Mesenchymal stem cell (in vitro differentiated cells and primary cell): ENCODE measurements around the gene POU2AF1.

ENCODE experiments used
- DNase-seq: peaks from one replicate; pipeline ENCODE4 v3.0.0-alpha.2; 2013
- H2AFZ ChIP-seq: one replicate; pipeline ENCODE4 v1.6.1; 2013; ENCODE audit warnings: low read depth, mild to moderate bottlenecking, control low read depth, inconsistent platforms, low read length, moderate library complexity
- H2AK5ac ChIP-seq: 2 replicates; pipeline ENCODE4 v1.6.1; 2013; ENCODE audit warnings: low read length, moderate library complexity, mild to moderate bottlenecking, inconsistent platforms; ENCODE audit not compliant: severe bottlenecking
- H2BK120ac ChIP-seq: one replicate; pipeline ENCODE4 v1.6.1; 2013; ENCODE audit warnings: low read depth, mild to moderate bottlenecking, inconsistent platforms, low read length, moderate library complexity
- H2BK12ac ChIP-seq, 2 experiments: one replicate each; pipeline ENCODE4 v1.6.1; 2013; ENCODE audit warnings: inconsistent platforms in 2 of 2, low read length in 2 of 2, mild to moderate bottlenecking in 2 of 2, moderate library complexity in 2 of 2, control low read depth in 1 of 2
- H2BK15ac ChIP-seq: one replicate; pipeline ENCODE4 v1.6.1; 2013; ENCODE audit warnings: mild to moderate bottlenecking, low read depth, inconsistent platforms; ENCODE audit not compliant: poor library complexity, severe bottlenecking
- H2BK5ac ChIP-seq: 2 replicates; pipeline ENCODE4 v1.6.1; 2013; ENCODE audit warnings: low read depth, mild to moderate bottlenecking, low read length, control low read depth, inconsistent platforms; ENCODE audit not compliant: poor library complexity, severe bottlenecking
- H3K14ac ChIP-seq, 2 experiments: one replicate each; pipeline ENCODE4 v1.6.1; 2013; ENCODE audit warnings: inconsistent platforms in 2 of 2, low read length in 2 of 2, control low read depth in 1 of 2, mild to moderate bottlenecking in 1 of 2, moderate library complexity in 1 of 2
- H3K18ac ChIP-seq, 2 experiments: one replicate each; pipeline ENCODE4 v1.6.1; 2013; ENCODE audit warnings: inconsistent platforms in 2 of 2, low read length in 2 of 2, control low read depth in 1 of 2, low read depth in 1 of 2, mild to moderate bottlenecking in 1 of 2
- H3K23ac ChIP-seq, 2 experiments: one replicate each; pipeline ENCODE4 v1.6.1; 2013; ENCODE audit warnings: inconsistent platforms in 2 of 2, low read length in 2 of 2, mild to moderate bottlenecking in 2 of 2, moderate library complexity in 2 of 2, control low read depth in 1 of 2
- H3K27ac ChIP-seq: 2 replicates; pipeline ENCODE4 v1.5.1; 2013; ENCODE audit warnings: mild to moderate bottlenecking, moderate library complexity, low read length, control low read depth, inconsistent platforms; ENCODE audit not compliant: poor library complexity, severe bottlenecking
- H3K27me3 ChIP-seq, 2 experiments: 2 replicates each; pipeline versions ENCODE4 v1.6.1 to v1.7.0; 2013; ENCODE audit warnings: low read length in 2 of 2, mild to moderate bottlenecking in 2 of 2, moderate library complexity in 2 of 2, control low read depth in 1 of 2, inconsistent platforms in 1 of 2; ENCODE audit not compliant: control insufficient read depth in 1 of 2, insufficient read depth in 1 of 2
- H3K36me3 ChIP-seq, 2 experiments: 2 replicates each; pipeline versions ENCODE4 v1.6.1 to v1.7.0; 2013; ENCODE audit warnings: low read length in 2 of 2, control low read depth in 1 of 2, inconsistent platforms in 1 of 2, low read depth in 1 of 2, mild to moderate bottlenecking in 1 of 2; ENCODE audit not compliant: insufficient read depth in 2 of 2, control insufficient read depth in 1 of 2
- H3K4ac ChIP-seq, 2 experiments: one replicate each; pipeline ENCODE4 v1.6.1; 2013; ENCODE audit warnings: inconsistent platforms in 2 of 2, low read length in 2 of 2, mild to moderate bottlenecking in 2 of 2, moderate library complexity in 2 of 2, control low read depth in 1 of 2, low read depth in 1 of 2
- H3K4me1 ChIP-seq: 2 replicates; pipeline ENCODE4 v1.6.1; 2013; ENCODE audit warnings: low read depth, low read length, control low read depth; ENCODE audit not compliant: control insufficient read depth, insufficient read depth
- H3K4me2 ChIP-seq: 2 replicates; pipeline ENCODE4 v1.6.1; 2013; ENCODE audit warnings: low read length, mild to moderate bottlenecking, inconsistent platforms; ENCODE audit not compliant: poor library complexity, severe bottlenecking
- H3K4me3 ChIP-seq, 2 experiments: 2 replicates each; pipeline versions ENCODE4 v1.5.1 to v1.7.0; 2013; ENCODE audit warnings: low read length in 2 of 2, mild to moderate bottlenecking in 2 of 2, control low read depth in 1 of 2, low read depth in 1 of 2; ENCODE audit not compliant: insufficient read depth in 1 of 2
- H3K79me1 ChIP-seq: replicated peaks from 2 replicates; pipeline ENCODE4 v1.6.1; 2013; ENCODE audit warnings: mild to moderate bottlenecking, control low read depth, low read length, inconsistent platforms; ENCODE audit not compliant: poor library complexity, severe bottlenecking
- H3K9ac ChIP-seq: 2 replicates; pipeline ENCODE4 v1.7.0; 2013; ENCODE audit warnings: mild to moderate bottlenecking, low read length, moderate library complexity
- H3K9me3 ChIP-seq: 2 replicates; pipeline ENCODE4 v1.7.0; 2013; ENCODE audit warnings: mild to moderate bottlenecking, low read length; ENCODE audit not compliant: control insufficient read depth
- H4K8ac ChIP-seq: one replicate; pipeline ENCODE4 v1.6.1; 2013; ENCODE audit warnings: inconsistent platforms, mild to moderate bottlenecking, low read length, moderate library complexity
- H4K91ac ChIP-seq: one replicate; pipeline ENCODE4 v1.6.1; 2013; ENCODE audit warnings: mild to moderate bottlenecking, low read length, inconsistent platforms
- WGBS: methylation state at CpG from one replicate; pipeline ENCODE4 v1.1.7; 2013; ENCODE audit warnings: mixed read lengths; 5-methylcytosine and 5-hydroxymethylcytosine counted together

Gene POU2AF1

DNA sequence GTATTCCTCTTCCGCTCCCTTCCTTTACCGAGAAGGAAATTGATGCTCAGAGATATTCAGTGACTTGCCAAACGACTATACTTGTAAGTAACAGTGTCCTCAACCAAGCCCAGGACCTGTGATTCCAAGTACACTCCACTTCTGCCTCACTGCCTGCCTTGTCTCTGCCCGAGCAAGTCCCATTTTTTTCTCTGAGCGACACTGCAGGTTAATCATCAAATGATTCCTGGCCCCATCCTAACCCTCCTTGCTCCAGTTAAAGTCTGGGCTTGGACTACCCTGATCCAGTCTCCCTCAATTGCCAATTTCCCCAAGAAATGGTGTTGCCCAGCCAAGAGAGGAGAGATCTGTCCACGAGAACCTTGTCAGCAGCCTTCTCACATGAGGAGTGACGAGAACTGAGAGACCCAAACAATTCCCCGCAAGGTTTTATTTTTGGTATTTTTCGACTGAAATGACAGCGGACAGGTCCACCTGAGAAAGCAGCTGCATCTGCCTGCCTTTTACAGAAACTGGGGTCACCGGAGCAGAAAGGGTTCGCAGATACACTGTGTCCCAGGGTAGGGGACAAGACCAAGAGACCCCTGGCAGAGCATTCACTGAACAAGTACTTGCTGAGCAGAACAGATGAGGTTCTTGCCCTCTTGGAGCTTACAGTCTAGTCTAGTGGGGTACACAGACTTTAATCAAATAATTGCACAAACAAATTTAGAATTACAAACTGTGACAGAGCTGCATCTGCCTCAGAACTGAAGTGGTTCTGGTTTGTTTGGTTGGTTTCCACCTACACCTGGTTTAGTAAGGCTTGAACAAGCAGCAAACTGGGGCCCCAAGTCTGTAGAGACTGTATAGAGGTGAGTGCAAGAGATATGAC, 11.4 kb downstream of the POU2AF1 start:
- H2AK5ac ChIP-seq = no peak overlapping the region
- H3K4me1 ChIP-seq = no peaks in the 10 kb centered on the region
- no peak overlapping the region for H2BK15ac ChIP-seq
- no peak overlapping the region for H3K14ac ChIP-seq
- DNase-seq = no peak
- no peak overlapping the region for H3K4me2 ChIP-seq
- peaks cover 4 to 93% of the 10 kb centered on the region in 2 experiments for H3K27me3 ChIP-seq
- H3K9me3 ChIP-seq = no peaks in the 10 kb centered on the region
- no peak overlapping the region for H3K4ac ChIP-seq
- no peaks in the 10 kb centered on the region for H3K36me3 ChIP-seq
- 81% methylated on average over 12 of the region's 12 CpGs for WGBS
- H3K23ac ChIP-seq = no peak overlapping the region
- no peak overlapping the region for H2BK12ac ChIP-seq
- no peak overlapping the region for H3K18ac ChIP-seq
- H3K9ac ChIP-seq = no peak overlapping the region
- H3K27ac ChIP-seq = no peak overlapping the region
- H2AFZ ChIP-seq = no peak overlapping the region
- H3K79me1 ChIP-seq = no peaks in the 10 kb centered on the region
- no peak overlapping the region for H2BK120ac ChIP-seq
- H4K91ac ChIP-seq = no peak overlapping the region
- no peak overlapping the region for H4K8ac ChIP-seq
- no peak overlapping the region for H3K4me3 ChIP-seq
- H2BK5ac ChIP-seq = no peak overlapping the region

DNA sequence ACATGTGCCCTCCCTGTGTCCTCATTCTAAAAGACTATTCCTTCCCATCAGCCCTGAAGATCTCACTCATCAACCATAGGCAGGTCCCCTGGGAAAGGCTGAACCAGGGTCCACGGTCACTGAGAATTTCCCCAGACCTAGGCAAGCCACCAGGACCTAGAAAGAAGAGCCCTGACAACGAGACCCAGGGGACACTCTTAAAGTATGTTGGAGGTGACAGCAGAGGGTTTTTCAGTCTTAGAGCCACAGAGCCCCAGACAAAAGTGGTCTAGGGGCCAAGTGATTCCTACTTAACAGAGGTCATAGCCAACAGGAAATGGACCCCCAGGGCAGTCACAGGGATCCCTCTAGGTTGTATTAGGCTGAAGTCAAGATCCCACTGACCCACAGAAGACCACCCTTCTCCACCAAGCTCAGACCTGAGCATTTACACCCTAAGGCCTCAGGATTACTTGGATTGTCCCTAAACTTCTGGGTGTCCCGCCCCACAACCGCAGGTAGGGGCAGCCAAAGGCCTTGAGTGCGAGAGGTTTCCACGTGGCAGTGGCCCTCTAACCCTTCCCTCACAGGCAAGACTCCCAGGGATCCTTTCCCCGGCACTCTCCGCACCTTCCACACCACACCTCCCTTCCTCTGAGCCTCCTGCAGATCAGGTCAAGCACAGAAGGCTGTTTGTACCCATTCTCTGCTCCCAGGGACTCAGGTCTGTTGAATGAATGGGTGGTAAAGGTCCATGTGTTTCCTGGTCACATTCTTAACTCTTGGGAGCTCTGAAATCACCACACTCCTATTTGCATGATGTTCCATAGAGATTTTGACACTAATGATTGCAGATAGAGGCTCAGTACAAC, 12.3 kb downstream of the POU2AF1 start:
- Histone ChIP-seq H3K36me3 (no peaks in the 10 kb centered on the region), H2AFZ (no peak overlapping the region), H3K79me1 (no peaks in the 10 kb centered on the region), H3K9me3 (no peaks in the 10 kb centered on the region), H2AK5ac (no peak overlapping the region), H2BK5ac (no peak overlapping the region), H2BK12ac (no peak overlapping the region), H3K4me1 (no peaks in the 10 kb centered on the region), H3K27me3 (peaks cover 4 to 87% of the 10 kb centered on the region in 2 experiments), H4K91ac (no peak overlapping the region), H2BK120ac (no peak overlapping the region), H4K8ac (no peak overlapping the region), H3K4me3 (no peak overlapping the region), H3K14ac (no peak overlapping the region), H3K27ac (no peak overlapping the region), H3K4me2 (no peak overlapping the region), H3K23ac (no peak overlapping the region), H3K9ac (no peak overlapping the region), H3K4ac (no peak overlapping the region), H2BK15ac (no peak overlapping the region), H3K18ac (no peak overlapping the region)
- DNase-seq = no peak
- 72% methylated on average over 6 of the region's 8 CpGs for WGBS

DNA sequence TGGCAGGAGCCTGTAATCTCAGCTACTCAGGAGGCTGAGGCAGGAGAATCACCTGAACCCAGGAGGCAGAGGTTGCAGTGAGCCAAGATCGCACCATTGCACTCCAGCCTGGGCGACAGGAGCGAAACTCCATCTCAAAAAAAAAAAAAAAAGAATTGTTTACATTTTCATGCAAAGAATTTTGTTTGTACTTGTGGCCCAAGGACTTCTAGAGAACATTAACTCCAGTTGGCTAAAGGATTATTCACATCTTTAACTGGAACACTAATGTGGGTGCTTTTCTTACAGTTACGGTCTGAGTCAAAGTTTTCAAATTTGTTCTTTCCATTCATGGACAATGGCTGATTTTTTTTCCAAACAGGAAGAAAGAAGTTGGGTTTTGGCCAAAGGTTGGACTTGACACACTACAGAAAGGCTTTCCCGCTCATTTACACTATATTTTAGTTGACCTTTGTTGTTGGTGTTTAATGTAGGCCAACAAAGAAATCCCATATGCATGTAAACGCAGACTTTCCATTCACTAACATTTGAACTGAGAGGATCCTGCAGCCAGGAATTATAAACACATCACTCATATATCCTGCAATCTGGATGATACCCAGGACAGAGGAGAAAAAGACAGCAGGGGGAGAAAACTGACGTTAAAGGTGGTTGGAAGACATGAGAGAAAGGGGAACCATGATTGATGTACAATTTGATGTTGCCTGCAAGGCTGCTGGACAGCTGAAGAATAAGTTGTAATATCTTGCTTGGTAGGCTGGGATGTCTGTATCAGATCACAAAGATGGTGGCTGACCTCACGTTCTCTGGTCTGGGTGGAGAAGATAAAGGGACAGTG, 13.1 kb downstream of the POU2AF1 start:
- no peaks in the 10 kb centered on the region for H3K4me1 ChIP-seq
- no peak overlapping the region for H2BK120ac ChIP-seq
- H3K14ac ChIP-seq = no peak overlapping the region
- H2AFZ ChIP-seq = no peak overlapping the region
- H3K9me3 ChIP-seq = no peaks in the 10 kb centered on the region
- no peak overlapping the region for H3K4ac ChIP-seq
- H3K4me3 ChIP-seq = no peak overlapping the region
- no peaks in the 10 kb centered on the region for H3K36me3 ChIP-seq
- H2BK12ac ChIP-seq = no peak overlapping the region
- no peak overlapping the region for H4K8ac ChIP-seq
- no peak for DNase-seq
- H3K27me3 ChIP-seq = peaks cover 4 to 78% of the 10 kb centered on the region in 2 experiments
- no peaks in the 10 kb centered on the region for H3K79me1 ChIP-seq
- H2AK5ac ChIP-seq = no peak overlapping the region
- H3K27ac ChIP-seq = no peak overlapping the region
- no peak overlapping the region for H3K4me2 ChIP-seq
- no peak overlapping the region for H3K23ac ChIP-seq
- no peak overlapping the region for H4K91ac ChIP-seq
- H2BK15ac ChIP-seq = no peak overlapping the region
- H2BK5ac ChIP-seq = no peak overlapping the region
- H3K9ac ChIP-seq = no peak overlapping the region
- H3K18ac ChIP-seq = no peak overlapping the region
- WGBS = 91% methylated on average over 3 of the region's 8 CpGs
